Naive thymus-derived CD8-positive, alpha-beta T cell (primary cell): ENCODE data around the gene SKAP1. TPM values are rescaled to one million over a fixed set of nuclear protein-coding genes. Genes with fewer than 3 reads are reported as not detected.
"Not testable (repeated sequence)": the region's sequence is repeated elsewhere in the genome, so short reads cannot be mapped to it uniquely, and the experiment has no call there.

Experiments used
- ATAC-seq, 2 donors: fragments of 150-1000 bp; cut with Tn5 transposase in 1 of 2; sonication (Bioruptor Pico), chemical (Tn5 transposase) in 1 of 2; 1 replicate in 1 of 2; 2 replicates in 1 of 2; pipeline ENCODE4 v1.10.0; 2021; ENCODE audit warnings: mild to moderate bottlenecking in 2 of 2, moderate library complexity in 2 of 2
- POLR2A ChIA-PET: fragments of 350-600 bp; sonication (Branson Sonifier 250); formaldehyde crosslinking; loops from one replicate; lab custom pipeline; 2021; ENCODE audit warnings: antibody characterized with exemption; lab: Charles Lee
- DNase-seq, 10 donors: peaks; one replicate each; pipeline versions ENCODE4 v3.0.0 to v3.0.0-alpha.2; 2020 to 2022
- H3K27ac Mint-ChIP-seq, 10 donors: one replicate each; pipeline ENCODE4 v1.8.0; 2020 to 2022; ENCODE audit warnings: mild to moderate bottlenecking in 10 of 10, mixed read lengths in 10 of 10, moderate library complexity in 4 of 10, inconsistent platforms in 1 of 10
- H3K27me3 Mint-ChIP-seq, 5 donors: one replicate each; pipeline ENCODE4 v1.8.0; 2021 to 2022; ENCODE audit warnings: mixed read lengths in 5 of 5
- H3K36me3 Mint-ChIP-seq, 3 donors: one replicate each; pipeline ENCODE4 v1.8.0; 2020 to 2022; ENCODE audit warnings: mixed read lengths in 3 of 3, mild to moderate bottlenecking in 2 of 3, inconsistent platforms in 1 of 3
- H3K4me1 Mint-ChIP-seq, 4 donors: one replicate each; pipeline ENCODE4 v1.8.0; 2021 to 2022; ENCODE audit warnings: mixed read lengths in 4 of 4
- H3K4me3 Mint-ChIP-seq, 10 donors: one replicate each; pipeline ENCODE4 v1.8.0; 2020 to 2022; ENCODE audit warnings: mild to moderate bottlenecking in 10 of 10, mixed read lengths in 10 of 10, moderate library complexity in 6 of 10, inconsistent platforms in 1 of 10
- H3K9me3 Mint-ChIP-seq, 9 donors: one replicate each; pipeline ENCODE4 v1.8.0; 2020 to 2022; ENCODE audit warnings: mixed read lengths in 9 of 9, mild to moderate bottlenecking in 3 of 9, inconsistent platforms in 1 of 9, moderate library complexity in 1 of 9
- polyA plus RNA-seq, 3 donors: library from polyadenylated mRNA; unstranded; fragments of 300-500 nt; fragmentation: Illumina TruSeq; gene quantifications; one replicate each; pipeline ENCODE4 v1.2.3, GENCODE V29; 2021
- total RNA-seq, 8 experiments: library from RNA in 2 of 8; stranded (reverse) in 2 of 8; gene quantifications; one replicate each; pipeline ENCODE4 v1.2.3 and lab custom pipeline; 2021 to 2026

SKAP1 gene
- total and polyA plus RNA-seq, 5 experiments from 2014 or later, result 73.0 to 237 (median 223) TPM

DNA sequence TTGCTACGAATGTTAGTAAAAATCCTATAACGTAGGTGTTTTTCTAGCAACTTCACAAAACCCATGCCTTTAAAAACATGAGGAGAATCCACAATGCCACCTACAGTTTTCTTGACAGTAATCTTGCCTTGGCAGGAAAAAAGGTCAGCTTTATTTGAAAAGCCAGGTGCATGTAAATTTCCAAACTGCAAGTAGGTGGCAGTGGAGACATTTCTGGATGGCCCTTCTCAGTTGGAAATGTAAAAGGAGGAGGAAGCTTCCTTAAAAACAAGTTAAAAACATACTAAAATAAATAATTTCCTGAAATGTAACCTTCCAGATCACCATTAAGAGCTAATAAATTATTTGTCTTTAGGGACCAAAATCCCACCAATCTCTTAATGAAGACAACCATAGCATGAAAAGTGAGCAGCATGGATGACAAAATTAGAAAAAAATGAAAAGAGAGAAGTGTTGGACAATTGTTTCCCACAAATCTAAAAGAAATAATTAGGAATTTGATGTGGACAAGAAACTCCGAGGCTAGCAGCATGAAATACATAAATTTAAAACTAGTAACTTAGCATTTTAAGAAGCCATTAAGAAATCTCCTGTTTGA lies 170.2 kb downstream of the SKAP1 start:
- peaks cover 0 to 51% (median 6%) of the 10 kb centered on the region in 3 donors for H3K36me3 Mint-ChIP-seq
- ATAC-seq, result no peak
- no peak overlapping the region for H3K4me3 Mint-ChIP-seq
- H3K9me3 Mint-ChIP-seq, result no peaks in the 10 kb centered on the region
- no peak overlapping the region for H3K27ac Mint-ChIP-seq
- DNase-seq, result no peak
- POLR2A ChIA-PET, result no interaction called here
- peaks cover 5 to 14% (median 10%) of the 10 kb centered on the region in 4 donors for H3K4me1 Mint-ChIP-seq
- no peaks in the 10 kb centered on the region for H3K27me3 Mint-ChIP-seq

DNA sequence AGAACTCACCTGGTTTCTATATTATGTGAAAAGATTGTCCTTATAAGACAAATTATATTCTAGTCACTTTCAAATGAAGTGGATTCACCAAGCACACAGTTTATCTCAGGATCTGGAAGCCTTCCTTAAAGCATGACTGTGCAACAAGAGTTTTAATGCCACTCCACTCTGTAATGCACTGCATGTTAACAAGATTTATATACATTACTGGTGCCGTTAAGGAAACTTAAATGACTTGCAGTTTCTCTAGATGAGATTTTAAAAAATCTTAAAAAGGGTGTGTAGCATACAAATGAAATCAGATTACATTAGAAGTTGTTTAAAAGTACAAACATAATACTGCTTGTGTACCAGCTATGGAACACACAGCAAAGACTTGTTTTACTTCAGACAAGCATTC lies 171.7 kb downstream of the SKAP1 start:
- Mint-ChIP-seq H3K4me3 (no peak overlapping the region), H3K36me3 (peaks cover 0 to 51% (median 7%) of the 10 kb centered on the region in 3 donors), H3K27me3 (no peaks in the 10 kb centered on the region), H3K9me3 (no peaks in the 10 kb centered on the region), H3K4me1 (peaks cover 0 to 10% (median 6%) of the 10 kb centered on the region in 4 donors), H3K27ac (no peak overlapping the region)
- DNase-seq, result no peak
- POLR2A ChIA-PET, result interaction anchor here (0.6 kb wide), 1 partner anchor 297 kb away, joined by 3 read pairs; no protein-coding TSS in a partner anchor
- ATAC-seq, result no peak

DNA sequence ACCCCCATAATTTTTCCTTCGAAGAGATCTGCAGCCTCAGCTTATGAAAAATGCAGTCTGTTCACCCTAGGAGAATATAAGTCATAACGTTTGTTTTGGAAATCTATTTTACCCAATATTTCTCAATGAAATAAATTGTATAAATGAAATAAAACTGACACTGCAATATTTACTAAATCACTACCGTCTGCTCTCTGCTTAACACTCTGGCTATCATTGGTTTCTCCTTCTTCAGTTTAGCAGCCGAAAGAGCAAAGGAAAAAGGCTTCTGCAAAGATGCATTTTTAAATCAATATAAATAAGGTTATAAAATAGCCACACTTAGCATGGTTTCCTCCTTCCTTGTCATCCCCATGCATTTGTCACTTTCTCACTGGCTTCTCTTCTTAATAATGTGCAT lies 174.3 kb downstream of the SKAP1 start:
- Mint-ChIP-seq H3K4me3 (no peak overlapping the region), H3K9me3 (no peaks in the 10 kb centered on the region), H3K36me3 (peaks cover 0 to 47% (median 7%) of the 10 kb centered on the region in 3 donors), H3K27me3 (no peaks in the 10 kb centered on the region), H3K4me1 (peaks cover 0 to 10% (median 5%) of the 10 kb centered on the region in 4 donors), H3K27ac (peak overlapping the region in 1 of 10 donors; percentile 22)
- POLR2A ChIA-PET, result no interaction called here
- DNase-seq (no peak), ATAC-seq (no peak)

DNA sequence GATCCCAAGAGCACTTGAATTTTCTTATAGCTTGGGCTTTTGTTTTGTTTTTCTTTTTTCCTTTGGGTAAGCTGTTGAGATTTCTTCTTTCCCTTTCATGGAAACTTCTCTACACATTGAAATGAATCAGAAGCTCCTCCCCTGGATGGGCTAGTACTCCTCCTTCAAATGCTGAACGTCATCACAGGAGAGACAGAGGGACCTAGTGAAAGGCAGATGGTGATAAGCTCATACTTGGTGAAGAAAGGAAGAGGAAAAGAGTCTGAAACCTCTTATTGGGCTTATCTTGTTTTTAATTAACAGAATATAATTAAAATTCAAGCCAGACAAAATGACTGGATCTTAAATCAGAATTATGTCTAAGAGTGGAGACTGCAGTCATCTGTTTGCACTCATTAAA lies 175.1 kb downstream of the SKAP1 start:
- no peak for ATAC-seq
- H3K9me3 Mint-ChIP-seq, result no peaks in the 10 kb centered on the region
- H3K27me3 Mint-ChIP-seq, result no peaks in the 10 kb centered on the region
- no peak for DNase-seq
- POLR2A ChIA-PET, result no interaction called here
- no peak overlapping the region for H3K4me3 Mint-ChIP-seq
- peak overlapping the region in 1 of 10 donors; percentile 77 for H3K27ac Mint-ChIP-seq
- H3K36me3 Mint-ChIP-seq, result peaks cover 0 to 42% (median 2%) of the 10 kb centered on the region in 3 donors
- peaks cover 0 to 8% (median 5%) of the 10 kb centered on the region in 4 donors for H3K4me1 Mint-ChIP-seq

DNA sequence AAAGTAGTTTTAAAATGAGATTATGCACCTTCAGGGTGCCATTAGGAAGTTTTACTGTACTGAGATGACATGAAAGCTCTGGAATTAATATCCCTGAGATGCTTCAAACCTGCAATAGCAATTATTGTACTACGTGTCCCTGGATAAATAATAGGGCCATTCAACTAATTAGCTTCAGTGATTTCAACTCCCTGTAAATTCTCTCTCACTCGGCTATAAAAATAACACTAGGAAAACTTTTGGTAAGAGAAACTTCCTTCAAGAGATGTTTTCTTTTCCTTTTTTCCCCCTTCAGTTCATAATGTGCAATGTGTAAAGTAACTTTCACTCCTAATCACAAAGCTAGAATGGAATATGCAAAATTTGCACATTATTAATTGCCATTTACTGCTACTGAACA lies 176.0 kb downstream of the SKAP1 start:
- no peak overlapping the region for H3K27ac Mint-ChIP-seq
- POLR2A ChIA-PET, result interaction anchor here (0.5 kb wide), 1 partner anchor 65 kb away, joined by 3 read pairs; no protein-coding TSS in a partner anchor
- H3K9me3 Mint-ChIP-seq, result no peaks in the 10 kb centered on the region
- no peak overlapping the region for H3K4me3 Mint-ChIP-seq
- H3K27me3 Mint-ChIP-seq, result no peaks in the 10 kb centered on the region
- DNase-seq, result no peak
- H3K36me3 Mint-ChIP-seq, result peaks cover 0 to 40% (median 2%) of the 10 kb centered on the region in 3 donors
- no peak for ATAC-seq
- peaks cover 0 to 8% (median 5%) of the 10 kb centered on the region in 4 donors for H3K4me1 Mint-ChIP-seq

DNA sequence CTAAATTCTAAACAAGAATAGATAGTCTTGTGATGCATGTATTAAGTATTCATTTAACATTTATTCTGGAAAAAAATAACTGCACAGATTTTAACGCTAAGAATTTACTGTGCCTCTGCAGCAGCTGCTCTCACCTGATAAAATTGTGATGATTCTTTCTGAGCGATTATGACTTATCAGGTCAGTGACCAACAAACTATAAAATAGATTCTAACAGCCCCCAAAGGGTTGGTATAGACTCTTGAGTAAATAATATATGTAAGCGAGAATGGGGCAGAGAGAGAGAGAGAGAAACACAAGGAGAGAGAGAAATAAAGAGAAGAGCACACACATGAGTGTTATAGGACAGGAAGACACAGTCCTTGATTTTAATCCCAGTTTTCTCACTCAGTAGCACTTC lies 178.1 kb downstream of the SKAP1 start:
- no peaks in the 10 kb centered on the region for H3K27me3 Mint-ChIP-seq
- POLR2A ChIA-PET, result no interaction called here

DNA sequence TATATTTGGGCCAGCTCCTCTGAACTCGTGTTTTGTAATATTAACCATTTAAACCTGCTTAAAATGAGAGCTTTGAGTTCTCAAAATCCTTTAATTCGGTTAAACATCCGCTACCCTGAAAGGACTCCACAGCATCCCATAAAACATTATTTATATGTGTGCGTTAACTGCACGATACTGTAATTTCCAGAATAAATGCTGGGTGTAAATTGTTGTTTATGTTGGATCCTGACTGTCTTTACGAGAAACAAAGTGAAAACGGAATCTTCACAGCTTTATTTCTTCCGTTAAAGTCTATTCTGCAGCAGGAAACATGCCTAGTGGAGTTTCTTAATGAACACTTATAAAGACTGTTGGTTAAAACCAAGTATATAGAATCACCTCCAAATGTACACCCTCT lies 179.1 kb downstream of the SKAP1 start:
- ATAC-seq, result no peak
- H3K27me3 Mint-ChIP-seq, result no peaks in the 10 kb centered on the region
- peaks cover 6 to 26% (median 13%) of the 10 kb centered on the region in 4 donors for H3K4me1 Mint-ChIP-seq

More for the DNA sequence above, 178.1 kb downstream of the SKAP1 start:
- Mint-ChIP-seq H3K9me3 (no peaks in the 10 kb centered on the region), H3K4me3 (no peak overlapping the region), H3K36me3 (peaks cover 0 to 35% (median 9%) of the 10 kb centered on the region in 3 donors), H3K27ac (peak overlapping the region in 1 of 10 donors; percentile 0), H3K4me1 (peaks cover 0 to 16% (median 9%) of the 10 kb centered on the region in 4 donors)
- ATAC-seq (no peak), DNase-seq (no peak)

DNA sequence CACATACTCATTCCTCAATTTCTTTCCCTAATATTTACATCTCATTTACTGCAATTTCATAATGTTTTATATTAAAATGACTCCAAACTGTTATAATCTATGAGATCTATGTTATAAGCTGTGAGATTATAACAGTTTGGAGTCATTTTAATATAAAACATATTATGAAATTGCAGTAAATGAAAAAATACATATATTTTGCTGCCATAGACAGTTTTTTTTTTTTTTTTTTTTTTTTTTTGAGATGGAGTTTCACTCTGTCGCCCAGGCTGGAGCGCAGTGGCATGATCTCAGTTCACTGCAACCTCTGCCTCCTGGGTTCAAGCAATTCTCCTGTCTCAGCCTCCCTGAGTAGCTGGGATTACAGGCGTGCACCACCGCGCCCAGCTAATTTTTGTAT lies 180.0 kb downstream of the SKAP1 start:
- H3K27me3 Mint-ChIP-seq, DNase-seq, POLR2A ChIA-PET, H3K9me3 Mint-ChIP-seq, H3K4me3 Mint-ChIP-seq, ATAC-seq: not testable (repeated sequence)
- H3K36me3 Mint-ChIP-seq, result peaks cover 0 to 31% (median 9%) of the 10 kb centered on the region in 3 donors
- peaks cover 7 to 32% (median 19%) of the 10 kb centered on the region in 4 donors for H3K4me1 Mint-ChIP-seq
- peak overlapping the region in 1 of 10 donors; percentile 59 for H3K27ac Mint-ChIP-seq

More for the DNA sequence above, 179.1 kb downstream of the SKAP1 start:
- Mint-ChIP-seq H3K27ac (no peak overlapping the region), H3K9me3 (no peaks in the 10 kb centered on the region), H3K4me3 (no peak overlapping the region), H3K36me3 (peaks cover 0 to 32% (median 9%) of the 10 kb centered on the region in 3 donors)
- no peak for DNase-seq
- POLR2A ChIA-PET, result no interaction called here

DNA sequence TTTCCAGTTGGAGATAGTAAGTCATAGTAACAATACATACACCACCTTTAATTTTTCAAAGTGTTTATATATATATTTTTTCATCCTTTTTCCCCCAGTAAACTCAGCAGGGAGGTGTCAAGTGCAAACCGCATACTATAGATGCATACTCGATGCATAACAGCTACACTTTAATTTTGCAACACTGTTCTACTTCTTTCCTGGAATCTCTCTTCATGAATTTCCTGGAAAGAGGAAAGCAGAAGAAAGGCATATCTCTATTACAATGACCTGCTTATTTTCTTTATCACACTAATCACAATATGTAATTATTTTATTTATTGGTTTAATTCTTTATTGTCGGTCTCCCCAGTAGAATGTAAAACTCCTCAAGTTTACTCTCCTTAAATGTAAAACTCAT lies 182.4 kb downstream of the SKAP1 start:
- POLR2A ChIA-PET, result no interaction called here

DNA sequence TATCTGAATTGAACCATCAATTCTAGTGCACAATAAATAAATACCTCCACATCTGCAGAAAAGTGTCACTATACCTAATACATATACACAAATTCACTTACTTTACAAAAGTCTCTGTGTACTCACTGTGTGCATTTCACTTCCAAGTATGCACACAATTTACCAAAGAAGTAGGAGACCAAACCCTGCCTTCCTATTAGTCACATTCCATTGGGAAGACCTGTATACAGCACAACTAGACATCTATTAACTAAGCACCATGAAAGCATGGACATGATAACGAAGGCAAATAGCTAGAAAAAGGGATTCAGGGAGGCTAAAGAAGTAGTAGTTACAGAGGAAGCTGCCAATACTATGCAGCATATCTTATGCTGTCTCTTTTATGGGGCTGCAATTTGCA lies 183.0 kb downstream of the SKAP1 start:
- Mint-ChIP-seq H3K27ac (peak overlapping the region in 3 of 10 donors; percentile 6 to 58 (median 13)), H3K4me3 (no peak overlapping the region)

More for the DNA sequence above, 182.4 kb downstream of the SKAP1 start:
- Mint-ChIP-seq H3K9me3 (no peaks in the 10 kb centered on the region), H3K4me3 (no peak overlapping the region), H3K36me3 (peaks cover 0 to 16% (median 10%) of the 10 kb centered on the region in 3 donors), H3K4me1 (peaks cover 12 to 52% (median 41%) of the 10 kb centered on the region in 4 donors), H3K27me3 (no peaks in the 10 kb centered on the region), H3K27ac (peak overlapping the region in 1 of 10 donors; percentile 6)
- no peak for DNase-seq
- ATAC-seq, result no peak

DNA sequence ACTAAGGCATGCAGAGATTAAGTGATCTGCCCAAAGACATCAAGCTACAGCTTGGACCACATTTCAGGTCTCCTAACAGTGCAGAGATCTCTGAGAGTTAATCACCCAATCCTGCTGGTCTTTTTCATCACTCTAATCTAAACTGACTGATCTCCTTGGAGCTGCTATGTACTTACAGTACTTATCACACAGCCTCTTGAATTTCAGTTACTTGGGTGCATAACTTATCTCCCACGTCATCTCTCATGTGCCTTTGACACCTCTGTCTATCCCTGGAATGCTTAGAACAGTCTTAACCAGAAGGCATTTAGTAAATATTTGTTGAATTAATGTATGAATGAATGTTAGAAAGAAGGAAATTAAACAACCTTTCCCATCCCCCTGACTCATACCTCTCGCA lies 183.4 kb downstream of the SKAP1 start:
- ATAC-seq (no peak), DNase-seq (no peak)
- Mint-ChIP-seq H3K4me1 (peaks cover 13 to 62% (median 50%) of the 10 kb centered on the region in 4 donors), H3K9me3 (no peaks in the 10 kb centered on the region), H3K4me3 (no peak overlapping the region), H3K27me3 (no peaks in the 10 kb centered on the region), H3K36me3 (peaks cover 0 to 16% (median 10%) of the 10 kb centered on the region in 3 donors), H3K27ac (peak overlapping the region in 3 of 10 donors; percentile 6 to 58 (median 13))
- POLR2A ChIA-PET, result no interaction called here

More for the DNA sequence above, 183.0 kb downstream of the SKAP1 start:
- H3K27me3 Mint-ChIP-seq, result no peaks in the 10 kb centered on the region
- H3K36me3 Mint-ChIP-seq, result peaks cover 0 to 16% (median 10%) of the 10 kb centered on the region in 3 donors
- POLR2A ChIA-PET, result no interaction called here
- H3K9me3 Mint-ChIP-seq, result no peaks in the 10 kb centered on the region
- DNase-seq, result no peak
- ATAC-seq, result no peak
- H3K4me1 Mint-ChIP-seq, result peaks cover 13 to 57% (median 46%) of the 10 kb centered on the region in 4 donors

DNA sequence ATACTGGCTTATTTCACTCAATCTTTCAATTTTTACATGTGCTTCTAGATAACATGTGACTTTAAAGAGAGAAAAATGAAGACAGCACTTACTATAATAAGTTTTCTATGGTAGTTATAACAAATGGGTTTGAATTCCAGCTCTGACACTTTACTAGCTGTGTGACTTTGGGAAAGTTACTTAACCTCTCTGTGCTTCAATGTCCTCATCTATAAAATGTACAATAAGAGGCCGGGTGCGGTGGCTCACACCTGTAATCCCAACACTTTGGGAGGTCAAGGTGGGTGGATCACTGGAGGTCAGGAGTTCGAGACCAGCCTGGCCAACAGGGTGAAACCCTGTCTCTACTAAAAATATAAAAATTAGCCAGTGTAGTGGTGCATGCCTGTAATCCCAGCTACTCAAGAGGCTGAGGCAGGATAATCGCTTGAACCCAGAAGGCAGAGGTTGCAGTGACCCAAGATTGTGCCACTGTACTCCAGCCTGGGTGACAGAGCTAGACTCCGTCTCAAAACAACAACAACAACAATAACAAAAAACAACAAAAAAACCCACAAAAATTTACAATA lies 184.5 kb downstream of the SKAP1 start:
- POLR2A ChIA-PET, DNase-seq, H3K27me3 Mint-ChIP-seq, H3K4me3 Mint-ChIP-seq, H3K9me3 Mint-ChIP-seq, ATAC-seq: not testable (repeated sequence)
- H3K27ac Mint-ChIP-seq, result peak overlapping the region in 3 of 10 donors; percentile 29 to 52 (median 36)
- H3K36me3 Mint-ChIP-seq, result peaks cover 0 to 13% (median 10%) of the 10 kb centered on the region in 3 donors
- H3K4me1 Mint-ChIP-seq, result peaks cover 17 to 72% (median 61%) of the 10 kb centered on the region in 4 donors

DNA sequence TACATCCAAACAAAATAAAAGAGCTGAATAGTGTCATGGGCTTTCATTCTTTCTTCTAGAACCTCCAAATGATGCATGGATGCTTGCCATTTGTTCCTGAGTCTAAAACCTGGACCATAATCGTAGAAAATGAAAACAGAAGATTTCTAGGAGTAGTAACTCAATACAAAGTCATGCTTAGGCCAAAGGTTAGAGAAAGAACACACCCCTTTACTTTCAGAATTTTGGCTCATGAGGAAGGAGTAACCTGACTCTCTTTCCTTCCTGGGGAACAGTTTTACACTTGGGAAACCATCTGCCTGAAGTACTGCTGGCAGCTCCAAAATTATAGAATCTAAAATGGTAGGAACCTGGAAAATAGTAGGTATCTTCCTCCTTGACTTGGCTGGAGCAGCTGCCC lies 185.2 kb downstream of the SKAP1 start:
- H3K27ac Mint-ChIP-seq, result peak overlapping the region in 4 of 10 donors; percentile 11 to 52 (median 32)
- peaks cover 19 to 80% (median 67%) of the 10 kb centered on the region in 4 donors for H3K4me1 Mint-ChIP-seq
- POLR2A ChIA-PET, result no interaction called here
- H3K4me3 Mint-ChIP-seq, result no peak overlapping the region
- H3K36me3 Mint-ChIP-seq, result peaks cover 0 to 15% (median 10%) of the 10 kb centered on the region in 3 donors
- no peak for DNase-seq
- no peak for ATAC-seq
- no peaks in the 10 kb centered on the region for H3K27me3 Mint-ChIP-seq
- no peaks in the 10 kb centered on the region for H3K9me3 Mint-ChIP-seq
